Nucleus accumbens (tissue), 56 donors: ENCODE data around the gene MRS2.
A peak's percentile ranks its signal among the peaks of the same experiment; 100 is the strongest.
"Not testable (repeated sequence)": the region's sequence is repeated elsewhere in the genome, so short reads cannot be mapped to it uniquely, and the experiment has no call there.

Source experiments
- DNase-seq, 56 donors: peaks; one replicate each; lab custom pipeline; 2025; lab: John Stamatoyannopoulos, UW

MRS2 gene, protein sequence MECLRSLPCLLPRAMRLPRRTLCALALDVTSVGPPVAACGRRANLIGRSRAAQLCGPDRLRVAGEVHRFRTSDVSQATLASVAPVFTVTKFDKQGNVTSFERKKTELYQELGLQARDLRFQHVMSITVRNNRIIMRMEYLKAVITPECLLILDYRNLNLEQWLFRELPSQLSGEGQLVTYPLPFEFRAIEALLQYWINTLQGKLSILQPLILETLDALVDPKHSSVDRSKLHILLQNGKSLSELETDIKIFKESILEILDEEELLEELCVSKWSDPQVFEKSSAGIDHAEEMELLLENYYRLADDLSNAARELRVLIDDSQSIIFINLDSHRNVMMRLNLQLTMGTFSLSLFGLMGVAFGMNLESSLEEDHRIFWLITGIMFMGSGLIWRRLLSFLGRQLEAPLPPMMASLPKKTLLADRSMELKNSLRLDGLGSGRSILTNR

GRCh38 chr6:24402697-24403500 lies at the start of gene MRS2:
Gene MRS2, plus strand, starts transcription at chr6:24402936. Its CDS starts 111 bp downstream, at chr6:24403047.
- DNase-seq, result peak; percentile 38 to 91 (median 81)

GRCh38 chr6:24353861-24354260 lies 48.9 kb upstream of the MRS2 start:
- DNase-seq, result no peak

DNA sequence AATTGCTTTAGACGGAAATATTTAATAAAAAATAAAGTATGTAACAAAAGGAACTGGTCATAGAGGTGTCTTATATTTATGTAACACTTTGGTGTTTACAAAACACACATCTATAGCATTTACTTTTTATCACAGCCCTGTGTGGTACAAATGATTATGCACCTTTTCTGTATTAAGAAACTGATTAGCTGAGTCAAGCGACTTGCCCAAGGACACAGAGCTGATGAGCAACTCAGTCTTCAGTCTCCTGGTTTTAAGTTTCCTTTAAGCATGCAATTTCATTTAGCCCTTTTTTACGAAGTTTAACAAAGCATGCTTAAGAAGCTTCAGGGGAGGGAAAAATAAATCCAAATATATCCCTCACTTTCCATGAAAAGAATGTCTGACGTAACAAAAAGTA lies 47.3 kb upstream of the MRS2 start:
- DNase-seq, result no peak

- DNase-seq, result no peak
Observed at GRCh38 chr6:24356310-24356973, 46.3 kb upstream of the MRS2 start.

DNA sequence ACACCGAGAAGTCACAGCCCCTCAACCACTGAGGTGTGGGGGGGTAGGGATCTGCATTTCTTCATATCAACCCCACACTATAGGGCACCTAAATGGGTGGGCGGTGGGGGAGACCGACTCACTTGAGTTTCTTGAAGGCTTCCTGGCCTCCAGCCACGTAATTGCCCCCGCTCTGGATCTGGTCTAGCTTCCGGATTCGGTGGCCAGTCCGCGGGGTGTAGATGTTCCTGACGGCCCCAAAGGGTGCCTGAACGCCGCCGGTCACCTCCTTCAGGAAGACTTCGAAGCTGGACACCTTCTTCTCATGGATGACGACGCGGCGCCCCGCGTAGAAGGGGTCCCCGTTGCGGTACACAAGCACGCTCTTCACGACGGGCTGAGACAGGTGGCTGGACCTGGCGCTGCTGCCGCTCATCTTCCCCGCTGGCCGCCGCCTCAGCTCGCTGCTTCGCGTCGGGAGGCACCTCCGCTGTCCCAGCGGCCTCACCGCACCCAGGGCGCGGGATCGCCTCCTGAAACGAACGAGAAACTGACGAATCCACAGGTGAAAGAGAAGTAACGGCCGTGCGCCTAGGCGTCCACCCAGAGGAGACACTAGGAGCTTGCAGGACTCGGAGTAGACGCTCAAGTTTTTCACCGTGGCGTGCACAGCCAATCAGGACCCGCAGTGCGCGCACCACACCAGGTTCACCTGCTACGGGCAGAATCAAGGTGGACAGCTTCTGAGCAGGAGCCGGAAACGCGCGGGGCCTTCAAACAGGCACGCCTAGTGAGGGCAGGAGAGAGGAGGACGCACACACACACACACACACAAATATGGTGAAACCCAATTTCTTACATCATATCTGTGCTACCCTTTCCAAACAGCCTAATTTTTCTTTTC lies 45.2 kb upstream of the MRS2 start, which contains the start of gene DCDC2:
DCDC2 (minus strand) TSS at position 724 of the 883 bp plus-strand sequence; CDS start at position 415, 309 bp downstream.
- peak in 4 of 56 donors; percentile 1 to 11 (median 4) for DNase-seq

- no peak for DNase-seq
Observed at GRCh38 chr6:24358219-24358821, 44.4 kb upstream of the MRS2 start.

DNA sequence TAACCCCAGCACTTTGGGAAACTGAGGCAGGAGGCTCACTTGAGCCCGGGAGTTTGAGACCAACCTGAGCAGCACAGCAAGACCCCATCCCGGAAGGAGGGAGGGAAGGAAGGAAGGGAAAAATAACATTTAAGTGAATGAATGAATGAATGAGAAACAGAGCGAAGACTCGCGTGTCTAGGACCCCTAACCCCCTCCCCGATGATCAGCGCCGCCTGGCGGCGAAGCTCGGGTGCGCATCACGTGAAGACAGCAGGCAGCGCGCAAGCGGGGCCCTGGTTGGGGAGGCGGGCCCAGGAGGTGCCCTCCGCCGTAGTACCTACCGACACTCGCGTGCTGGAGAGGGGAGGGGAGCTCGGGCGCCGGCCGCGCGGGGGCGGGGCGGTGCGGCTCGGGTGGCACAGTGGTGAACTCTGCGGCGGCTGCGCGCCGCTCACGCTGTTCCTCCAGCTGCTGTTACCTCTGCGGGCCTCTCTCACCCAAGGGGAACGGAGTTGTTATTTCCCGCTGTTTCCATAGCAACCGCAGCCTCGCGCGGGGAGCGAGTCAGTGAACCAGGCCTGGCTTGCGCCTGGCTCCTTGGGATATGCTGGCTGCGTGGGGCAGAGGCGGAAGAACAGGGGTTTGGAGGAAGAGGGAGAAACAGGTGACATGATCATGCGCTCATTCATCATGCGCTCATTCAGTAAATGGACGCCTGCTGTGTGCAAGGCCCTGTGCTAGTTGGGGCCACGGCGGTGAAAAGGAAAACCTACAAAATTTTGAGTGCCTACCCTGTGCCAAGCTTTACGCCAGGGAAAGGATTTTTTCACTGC lies 42.9 kb upstream of the MRS2 start:
- peak in 52 of 56 donors; percentile 1 to 86 (median 50) for DNase-seq

GRCh38 chr6:24362363-24362762 lies 40.4 kb upstream of the MRS2 start:
- DNase-seq, result not testable (repeated sequence)

GRCh38 chr6:24365103-24365633 lies 37.6 kb upstream of the MRS2 start:
- DNase-seq, result not testable (repeated sequence)

DNA sequence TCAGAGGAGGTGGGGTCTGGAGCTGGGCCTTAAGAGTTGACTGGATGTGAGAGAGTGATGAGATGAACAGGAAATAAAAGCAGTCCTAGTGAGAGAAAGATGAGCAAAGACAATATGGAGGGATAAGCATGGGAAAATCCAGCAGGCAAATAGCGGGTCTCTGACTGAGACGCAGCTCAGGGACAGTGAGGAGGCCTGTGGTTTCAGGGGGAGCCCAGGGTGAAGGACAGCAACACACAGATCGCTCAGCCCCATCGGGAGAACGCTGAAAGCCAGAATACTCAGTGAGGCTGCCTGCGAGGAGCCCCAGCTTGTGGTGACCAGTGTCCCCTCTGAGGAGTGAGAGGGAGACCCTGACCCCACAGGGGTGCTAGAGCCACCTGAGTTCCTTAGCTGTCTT lies 28.1 kb upstream of the MRS2 start:
- no peak for DNase-seq

GRCh38 chr6:24376871-24377270 lies 25.9 kb upstream of the MRS2 start:
- DNase-seq, result no peak

DNA sequence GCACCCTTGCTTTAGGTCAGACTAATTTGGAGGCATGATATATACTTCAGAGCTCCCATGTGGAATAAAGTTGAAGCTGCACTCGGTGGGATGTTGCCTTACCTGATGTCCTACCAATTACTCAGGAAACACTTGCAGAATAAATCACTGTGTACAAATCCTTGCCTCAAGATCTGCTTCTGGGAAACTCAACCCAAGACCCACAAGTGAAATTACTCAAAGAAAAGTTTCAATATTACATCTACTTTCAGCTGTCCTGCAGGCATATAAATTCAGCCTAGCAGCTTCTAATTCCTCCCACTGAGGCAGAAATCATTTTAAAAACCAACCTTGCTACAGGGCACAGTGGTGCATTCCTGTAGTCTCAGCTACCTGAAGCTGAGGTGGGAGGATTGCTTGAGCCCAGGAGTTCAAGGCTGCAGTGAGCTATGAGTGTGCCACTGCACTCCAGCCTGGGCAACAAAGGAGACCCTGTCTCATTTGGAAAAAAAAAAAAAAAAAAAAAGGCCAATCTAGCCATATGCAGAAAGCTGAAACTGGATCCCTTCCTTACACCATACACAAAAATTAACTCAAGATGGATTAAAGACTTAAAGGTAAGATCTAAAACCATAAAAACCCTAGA lies 24.2 kb upstream of the MRS2 start:
- no peak for DNase-seq

DNA sequence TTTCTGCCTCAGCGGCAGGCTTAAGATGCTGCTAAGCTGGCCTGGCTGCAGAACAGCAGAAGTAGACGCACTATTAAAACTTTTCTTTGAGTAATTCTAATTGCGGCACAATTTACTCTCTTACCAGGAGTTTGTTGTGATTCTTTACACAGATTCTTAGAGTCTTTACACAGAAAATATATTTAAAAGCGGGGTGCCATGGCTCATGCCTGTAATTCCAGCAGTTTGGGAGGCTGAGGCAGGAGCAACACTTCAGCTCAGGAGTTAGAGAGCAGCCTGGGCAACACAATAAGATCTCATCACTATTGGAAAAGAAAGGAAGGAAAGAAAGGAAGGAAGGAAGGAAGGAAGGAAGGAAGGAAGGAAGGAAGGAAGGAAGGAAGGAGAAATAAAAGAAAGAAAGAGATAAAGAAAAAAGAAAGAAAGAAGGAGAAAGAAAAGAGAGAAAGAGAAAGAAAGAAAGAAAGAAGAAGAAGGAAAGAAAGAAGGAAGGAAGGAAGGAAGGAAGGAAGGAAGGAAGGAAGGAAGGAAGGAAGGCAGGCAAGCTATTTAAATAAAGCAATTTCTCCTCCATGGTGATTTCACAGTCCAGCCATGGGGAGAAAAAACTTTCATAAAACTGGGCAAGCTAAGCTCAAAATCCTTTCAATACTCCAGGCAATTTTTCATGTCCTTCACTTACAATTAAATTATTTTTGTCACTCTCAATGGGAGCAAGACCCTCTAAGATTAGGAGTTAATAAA lies 21.1 kb upstream of the MRS2 start:
- no peak for DNase-seq

DNA sequence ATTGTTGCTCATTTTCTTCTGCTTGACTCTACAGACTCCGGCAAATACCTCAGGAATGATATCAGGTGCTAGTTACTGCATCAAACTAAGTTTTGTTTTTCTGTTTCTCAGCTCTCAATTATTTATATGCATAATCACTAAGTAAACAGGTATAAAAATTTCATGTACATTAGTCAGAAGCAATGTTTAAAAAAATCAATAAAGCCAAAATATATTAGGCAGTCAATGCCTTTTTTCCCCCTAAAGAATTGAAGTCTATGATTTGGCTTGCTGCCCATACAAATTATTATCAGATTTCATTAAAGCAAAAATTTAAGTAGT lies 20.6 kb upstream of the MRS2 start:
- DNase-seq, result no peak

- not testable (repeated sequence) for DNase-seq
Observed at GRCh38 chr6:24382891-24383494, 19.7 kb upstream of the MRS2 start.

- not testable (repeated sequence) for DNase-seq
Observed at GRCh38 chr6:24384369-24385130, 18.2 kb upstream of the MRS2 start.
